Aorta (tissue), 5 donors: Measurements from ENCODE around the gene HAO1. TPM values are rescaled to one million over a fixed set of nuclear protein-coding genes. Genes with fewer than 3 reads are reported as not detected.
"Not testable (repeated sequence)": the region's sequence is repeated elsewhere in the genome, so short reads cannot be mapped to it uniquely, and the experiment has no call there.

Experiments used
- ATAC-seq: fragments of 200-7000 bp; cut with Tn5 transposase; one replicate; pipeline ENCODE4 v1.9.1; 2022; ENCODE audit warnings: moderate library complexity; ENCODE audit not compliant: low FRiP score
- DNase-seq, 2 donors: peaks; one replicate each; pipeline ENCODE4 v3.0.0-alpha.2; 2020
- H3K27ac ChIP-seq, 2 donors: one replicate each; pipeline ENCODE4 v1.5.1; 2013; ENCODE audit warnings: low read length in 2 of 2, mild to moderate bottlenecking in 2 of 2, moderate library complexity in 2 of 2, control low read depth in 1 of 2, inconsistent platforms in 1 of 2, low read depth in 1 of 2
- H3K27me3 ChIP-seq, 2 donors: one replicate each; pipeline ENCODE4 v1.6.1; 2013; ENCODE audit warnings: control low read depth in 1 of 2, low read length in 1 of 2, mild to moderate bottlenecking in 1 of 2, moderate library complexity in 1 of 2; ENCODE audit not compliant: insufficient read depth in 2 of 2, control insufficient read depth in 1 of 2
- H3K36me3 ChIP-seq, 2 donors: one replicate each; pipeline ENCODE4 v1.6.1; 2013; ENCODE audit warnings: control low read depth in 1 of 2, low read length in 1 of 2, mild to moderate bottlenecking in 1 of 2; ENCODE audit not compliant: insufficient read depth in 2 of 2, control insufficient read depth in 1 of 2
- H3K4me1 ChIP-seq, 2 donors: one replicate each; pipeline ENCODE4 v1.6.1; 2013; ENCODE audit warnings: low read length in 2 of 2, control low read depth in 1 of 2, mild to moderate bottlenecking in 1 of 2, moderate library complexity in 1 of 2; ENCODE audit not compliant: insufficient read depth in 2 of 2, control insufficient read depth in 1 of 2
- H3K4me3 ChIP-seq, 2 donors: one replicate each; pipeline ENCODE4 v1.5.1; 2013; ENCODE audit warnings: low read length in 2 of 2, control low read depth in 1 of 2, mild to moderate bottlenecking in 1 of 2
- H3K9me3 ChIP-seq: one replicate; pipeline ENCODE4 v1.6.1; 2013; ENCODE audit warnings: mild to moderate bottlenecking, low read length; ENCODE audit not compliant: control insufficient read depth
- WGBS, 2 donors: extraction: QIAGEN DNeasy Blood & Tissue Kit; methylation state at CpG; one replicate each; pipeline ENCODE4 v1.1.7; 2013; 5-methylcytosine and 5-hydroxymethylcytosine counted together
- intact Hi-C, 2 donors: fragments of 100-400 bp; cut with DNase I; formaldehyde crosslinking; loops; one replicate each; pipeline versions ENCODE4 v1.14.2 to v1.15.0; 2022
- polyA plus RNA-seq, 2 donors: library from polyadenylated mRNA; stranded (reverse); fragments of 200-250 nt; gene quantifications; one replicate each; pipeline ENCODE4 v1.2.3, GENCODE V29; 2013
- total RNA-seq, 2 donors: library from RNA; stranded (reverse); fragmentation: NEBNext Ultra II Directional; extraction: Animal tissue kit (Norgen Biotek cat#: 25700); gene quantifications; one replicate each; pipeline ENCODE4 v1.2.1, GENCODE V29; 2021
- donor health status: healthy with polysubstance abuse.
- donor health status: Bipolar disorder and iron deficiency.
- donor health status: DM: no; HTN: no; CAD: no.
- donor health status: DM: no; HTN: no; CAD: no.
- donor health status: DM: yes; HTN: yes; CAD: no.

The HAO1 gene
- total and polyA plus RNA-seq, 4 donors, result not detected

GRCh38 chr20:7834441-7834840 is 105.8 kb downstream of the HAO1 start:
- H3K9me3 ChIP-seq, intact Hi-C loops, H3K36me3 ChIP-seq, H3K27me3 ChIP-seq, ATAC-seq, H3K27ac ChIP-seq, DNase-seq, H3K4me1 ChIP-seq, H3K4me3 ChIP-seq: not testable (repeated sequence)
- 82 to 85% methylated on average over 7 of the region's 7 CpGs for WGBS, 2 donors

Other genes with a start within 250 kb of the HAO1 start
- gene TMX4, start 79.3 kb upstream of the HAO1 start, total RNA-seq, result 10 to 100 TPM; 54.2 to 56.8 TPM
- gene TMX4, start 79.3 kb upstream of the HAO1 start, polyA plus RNA-seq, result 10 to 100 TPM; 15.8 to 16.9 TPM
- gene PLCB1, start 191.8 kb upstream of the HAO1 start, total RNA-seq, result 10 to 100 TPM; 10.7 to 35.0 TPM
- 1 to 10 TPM; 1.4 to 2.4 TPM for gene PLCB1, start 191.8 kb upstream of the HAO1 start, polyA plus RNA-seq